Transverse colon (tissue), 4 donors: ENCODE data around the gene TMEM164. TPM values are rescaled to one million over a fixed set of nuclear protein-coding genes. Genes with fewer than 3 reads are reported as not detected.
A peak's percentile ranks its signal among the peaks of the same experiment; 100 is the strongest.

ENCODE experiments used
- DNase-seq: peaks from one replicate; pipeline ENCODE4 v3.0.0-alpha.2; 2019
- H3K27ac ChIP-seq, 4 donors: fragments of 200-600 bp; sonication (generic); 2 replicates each; pipeline ENCODE4 v1.5.1; 2016 to 2018; ENCODE audit warnings: inconsistent platforms in 4 of 4
- H3K27me3 ChIP-seq: fragments of 200-600 bp; sonication (generic); 2 replicates; pipeline ENCODE4 v1.5.1; 2017; ENCODE audit warnings: inconsistent platforms
- H3K36me3 ChIP-seq, 4 donors: fragments of 200-600 bp; sonication (generic); 2 replicates each; pipeline ENCODE4 v1.5.1; 2017 to 2019; ENCODE audit warnings: inconsistent platforms in 4 of 4
- H3K4me1 ChIP-seq, 4 donors: fragments of 200-600 bp; sonication (generic); 2 replicates each; pipeline ENCODE4 v1.5.1; 2017 to 2020; ENCODE audit warnings: inconsistent platforms in 4 of 4
- H3K4me3 ChIP-seq, 4 donors: fragments of 200-600 bp; sonication (generic); 1 replicate in 1 of 4; 2 replicates in 3 of 4; pipeline versions ENCODE4 v1.5.1 to v1.6.1; 2017 to 2019; ENCODE audit warnings: inconsistent platforms in 4 of 4
- H3K9me3 ChIP-seq, 2 donors: fragments of 200-600 bp; sonication (generic); 2 replicates each; pipeline ENCODE4 v1.5.1; 2017 to 2019; ENCODE audit warnings: inconsistent platforms in 2 of 2
- CTCF ChIP-seq, 5 experiments: fragments of 200-600 bp in 3 of 5; fragments of 450-650 bp in 2 of 5; sonication (generic) in 3 of 5; IDR thresholded peaks; 1 replicate in 2 of 5; 2 replicates in 3 of 5; pipeline ENCODE4 v1.5.1; 2016 to 2017; ENCODE audit warnings: antibody characterized with exemption in 5 of 5, inconsistent platforms in 3 of 5, mild to moderate bottlenecking in 2 of 5, moderate library complexity in 1 of 5
- EP300 ChIP-seq: sonication (generic); formaldehyde crosslinking; IDR thresholded peaks from one replicate; pipeline ENCODE4 v1.6.1; 2017; ENCODE audit warnings: antibody characterized with exemption, low read depth
- POLR2A ChIP-seq: fragments of 450-650 bp; IDR thresholded peaks from one replicate; pipeline ENCODE4 v1.6.1; 2016; ENCODE audit warnings: antibody characterized with exemption, mild to moderate bottlenecking, moderate library complexity
- POLR2AphosphoS5 ChIP-seq, 3 donors: sonication (generic); formaldehyde crosslinking; IDR thresholded peaks; one replicate each; pipeline ENCODE4 v1.6.1; 2016; ENCODE audit warnings: antibody characterized with exemption in 3 of 3
- WGBS, 2 donors: methylation state at CpG; one replicate each; pipeline ENCODE4 v1.1.5; 2018; ENCODE audit warnings: low coverage in 1 of 2; 5-methylcytosine and 5-hydroxymethylcytosine counted together
- in situ Hi-C, 4 donors: fragments of 200-750 bp; cut with MboI; loops; one replicate each; pipeline versions ENCODE4 v1.15.0 to v1.15.1; 2017; ENCODE audit warnings: low sequenced_read_pairs in 3 of 4, low pct_ligation_motif_present in 1 of 4, low pct_unique_long_range_greater_than_20kb in 1 of 4
- intact Hi-C: fragments of 100-400 bp; cut with DNase I; formaldehyde crosslinking; loops from one replicate; pipeline ENCODE4 v1.15.1; 2023; ENCODE audit warnings: low total_unique reads
- total RNA-seq, 4 donors: library from RNA; depleted of rRNA; stranded (reverse); fragments of >200 nt; gene quantifications; one replicate each; pipeline ENCODE4 v1.1.0, GENCODE V29; 2016

Gene TMEM164
- total RNA-seq, 4 donors from 2014 or later = 19.5 to 112 (median 91.3) TPM

DNA sequence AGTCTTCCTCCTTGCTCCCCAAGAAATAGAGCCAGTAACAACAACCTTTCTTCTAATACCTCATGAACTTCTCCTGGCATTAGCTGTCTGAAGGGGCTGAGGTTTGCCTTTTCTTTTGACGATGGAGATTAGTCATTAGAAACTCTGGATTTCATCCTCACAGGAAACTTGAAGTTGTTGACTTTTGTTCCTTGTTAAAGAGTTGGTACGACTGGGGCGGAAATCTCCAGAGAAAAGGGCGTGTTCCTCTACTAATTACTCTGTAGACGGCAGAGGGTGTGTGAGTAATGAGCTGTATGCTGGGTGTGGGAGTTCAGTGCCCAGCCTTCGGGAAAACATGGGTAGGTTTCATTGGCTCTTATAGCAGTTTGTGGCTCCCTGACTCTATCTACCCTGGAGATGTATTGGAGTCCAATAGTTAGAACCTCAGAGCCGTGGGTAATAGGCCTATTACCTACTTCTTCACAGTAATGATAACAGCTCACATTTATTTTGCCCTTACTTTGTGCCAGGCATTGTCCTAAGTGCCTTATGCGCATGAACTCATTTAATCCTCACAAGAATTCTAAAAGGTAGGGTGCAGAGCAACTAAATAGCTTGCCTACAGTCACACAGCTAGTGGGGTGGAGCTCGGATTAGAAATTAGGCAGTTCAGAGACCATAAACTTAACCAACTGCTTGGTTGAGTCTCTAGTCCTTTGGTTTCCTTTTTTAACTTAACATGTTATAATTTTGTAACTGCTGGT, 23.4 kb downstream of the TMEM164 start:
- WGBS, 2 donors = 48% methylated on average over 9 of the region's 9 CpGs; no CpG with 5 or more reads in 1 of the 2 donors
- H3K9me3 ChIP-seq = no peaks in the 10 kb centered on the region
- DNase-seq = peak; percentile 67
- H3K27ac ChIP-seq = peak overlapping the region; percentile 67 to 79 (median 70)
- H3K4me3 ChIP-seq = no peak overlapping the region
- in situ Hi-C loops = no loop called here
- peak in 1 of 3 donors; percentile 34 for TF ChIP-seq POLR2AphosphoS5 (IDR thresholded peaks at IDR 0.05)
- TF ChIP-seq EP300 = no peak
- intact Hi-C loops = loop anchor here (1.0 kb wide), 1 partner anchor 13 kb away; no protein-coding TSS in a partner anchor
- no peaks in the 10 kb centered on the region for H3K36me3 ChIP-seq
- H3K27me3 ChIP-seq = no peaks in the 10 kb centered on the region
- H3K4me1 ChIP-seq = peaks cover 0 to 21% (median 5%) of the 10 kb centered on the region in 4 donors

DNA sequence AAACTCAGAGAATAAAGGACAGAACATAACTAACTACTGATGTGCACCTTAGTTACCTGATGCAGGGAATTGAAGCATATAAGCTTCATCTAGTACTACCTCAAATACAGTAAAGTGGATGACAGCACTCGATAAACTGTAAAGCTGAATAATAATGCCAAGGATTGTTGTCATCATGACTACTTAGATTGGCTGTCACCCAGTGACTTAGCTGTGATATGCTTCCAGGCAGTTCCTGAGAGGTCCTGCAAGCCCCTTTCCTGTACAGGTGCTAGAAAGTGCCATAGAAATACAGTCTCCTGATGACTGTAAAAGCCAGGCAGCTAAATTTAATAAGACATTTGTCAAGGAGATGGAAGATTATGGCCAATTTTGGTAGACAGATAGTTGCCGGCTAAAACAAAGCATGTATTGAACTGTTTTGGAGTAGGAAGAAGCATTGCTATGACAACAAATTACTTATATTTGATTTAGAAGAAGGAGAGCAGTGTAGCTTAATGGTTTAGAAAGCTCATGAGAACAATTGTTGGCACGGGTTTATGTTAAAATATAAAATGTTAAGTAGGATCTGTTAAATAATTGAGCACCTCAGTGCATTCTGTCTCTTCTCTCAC, 29.7 kb downstream of the TMEM164 start:
- in situ Hi-C loops = no loop called here
- no peaks in the 10 kb centered on the region for H3K27me3 ChIP-seq
- H3K4me3 ChIP-seq = no peak overlapping the region
- DNase-seq = no peak
- H3K27ac ChIP-seq = no peak overlapping the region
- H3K36me3 ChIP-seq = no peaks in the 10 kb centered on the region
- H3K4me1 ChIP-seq = no peaks in the 10 kb centered on the region
- TF ChIP-seq POLR2A (no peak), EP300 (no peak), POLR2AphosphoS5 (IDR thresholded peaks at IDR 0.05) (no peak), CTCF (IDR thresholded peaks at IDR 0.05) (no peak)
- WGBS, 2 donors = 49% methylated on average over 3 of the region's 3 CpGs; no CpG with 5 or more reads in 1 of the 2 donors
- intact Hi-C loops = no loop called here
- no peaks in the 10 kb centered on the region for H3K9me3 ChIP-seq

DNA sequence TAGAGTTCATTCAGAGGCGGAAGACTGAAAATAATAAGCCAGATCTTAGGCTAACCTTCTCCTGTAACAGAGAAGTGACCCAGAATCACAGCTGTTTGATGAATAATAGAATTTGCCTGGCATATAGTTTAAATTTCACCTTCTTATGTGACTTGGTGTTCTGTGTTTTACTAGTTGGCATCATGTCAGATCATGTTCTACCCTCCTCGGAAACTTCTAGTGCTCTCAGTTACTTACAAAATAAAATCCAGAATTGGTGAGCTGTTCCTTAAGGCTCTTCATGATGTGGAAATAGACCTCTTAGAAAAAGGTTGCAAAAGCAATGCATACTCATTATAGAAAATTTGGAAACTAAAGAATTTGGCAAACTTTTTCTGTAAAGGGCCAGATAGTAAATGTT, 31.1 kb downstream of the TMEM164 start:
- H3K4me3 ChIP-seq = no peak overlapping the region
- no peak for DNase-seq
- no peaks in the 10 kb centered on the region for H3K4me1 ChIP-seq
- H3K27ac ChIP-seq = no peak overlapping the region
- no peaks in the 10 kb centered on the region for H3K36me3 ChIP-seq
- intact Hi-C loops = no loop called here
- no peaks in the 10 kb centered on the region for H3K9me3 ChIP-seq
- H3K27me3 ChIP-seq = no peaks in the 10 kb centered on the region
- WGBS, 2 donors = 91% methylated on average over 2 of the region's 2 CpGs; no CpG with 5 or more reads in 1 of the 2 donors
- TF ChIP-seq CTCF (IDR thresholded peaks at IDR 0.05) (no peak), POLR2A (no peak), EP300 (no peak), POLR2AphosphoS5 (IDR thresholded peaks at IDR 0.05) (no peak)
- in situ Hi-C loops = no loop called here

GRCh38 chrX:110036162-110037033, 33.5 kb downstream of the TMEM164 start:
- Histone ChIP-seq H3K4me3 (no peak overlapping the region), H3K9me3 (no peaks in the 10 kb centered on the region), H3K36me3 (no peaks in the 10 kb centered on the region), H3K4me1 (no peaks in the 10 kb centered on the region), H3K27ac (no peak overlapping the region), H3K27me3 (no peaks in the 10 kb centered on the region)
- intact Hi-C loops (no loop called here), in situ Hi-C loops (no loop called here)
- 48% methylated on average over 3 of the region's 3 CpGs; no CpG with 5 or more reads in 1 of the 2 donors for WGBS, 2 donors
- TF ChIP-seq POLR2AphosphoS5 (IDR thresholded peaks at IDR 0.05) (no peak), EP300 (no peak), CTCF (IDR thresholded peaks at IDR 0.05) (no peak), POLR2A (no peak)
- DNase-seq = no peak
